HG03558 (cell line): Measurements from ENCODE around the gene TNS4.

Experiments used
- ATAC-seq: cut with Tn5 transposase; IDR thresholded peaks from one replicate; pipeline ENCODE4 v1.9.1; 2021; ENCODE audit warnings: moderate number of reproducible peaks; ENCODE audit not compliant: unreplicated experiment; ENCODE audit errors: extremely low read depth

The TNS4 gene

DNA sequence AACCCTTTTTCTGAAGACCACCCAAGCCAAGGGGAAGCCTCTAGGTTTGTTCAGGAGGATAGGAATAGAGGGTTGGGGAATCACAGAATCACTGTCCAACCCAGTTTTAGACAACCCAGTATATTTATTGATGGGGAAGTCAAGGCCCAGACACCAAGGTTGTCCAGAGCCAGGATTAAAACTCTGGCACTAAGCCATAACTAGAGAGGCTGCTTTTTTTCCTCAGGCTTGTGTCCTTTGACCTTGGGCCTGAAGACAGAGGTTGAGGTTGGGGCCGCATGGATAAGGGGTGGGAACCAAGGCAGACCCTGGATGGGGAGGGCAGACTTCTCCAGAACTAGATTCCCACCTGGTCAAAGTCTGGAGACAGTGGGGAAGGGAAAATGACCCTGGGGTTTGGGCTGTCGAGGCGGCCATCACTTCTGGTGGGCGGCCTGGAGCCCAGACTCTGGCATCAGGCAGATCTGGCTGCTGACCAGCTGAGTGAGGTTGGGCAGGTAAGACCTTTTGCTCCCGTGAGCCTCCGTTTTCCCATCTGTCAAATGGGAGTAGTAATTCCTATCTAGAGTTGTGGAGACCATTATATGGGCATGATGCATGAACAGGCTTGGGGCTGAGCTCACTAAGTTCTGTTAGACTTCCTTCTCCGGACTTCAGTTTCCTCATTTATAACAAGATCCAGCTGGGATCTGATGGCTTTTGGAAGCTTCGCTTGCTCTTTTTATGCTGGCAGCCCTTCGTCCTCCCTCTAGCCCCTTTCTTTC, 40.3 kb downstream of the TNS4 start:
- no peak for ATAC-seq

DNA sequence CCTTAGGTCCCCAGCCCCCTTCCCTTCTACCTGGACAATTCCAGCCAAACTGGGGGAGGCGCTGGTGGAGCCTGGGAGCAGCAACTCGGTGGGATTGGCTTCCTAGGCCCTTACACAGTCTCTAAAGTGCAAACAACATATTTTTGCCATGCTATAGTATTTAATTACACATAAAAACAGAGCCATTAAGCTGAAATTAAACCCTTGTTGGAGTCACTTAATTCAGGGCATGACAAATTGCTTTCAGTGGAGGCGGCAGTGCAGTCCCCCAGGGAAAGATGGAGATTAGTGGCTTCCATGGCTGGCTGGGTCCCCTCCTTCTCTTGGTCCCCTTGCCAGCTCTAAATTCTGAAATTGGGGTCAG, 40.8 kb downstream of the TNS4 start:
- ATAC-seq, result no peak

DNA sequence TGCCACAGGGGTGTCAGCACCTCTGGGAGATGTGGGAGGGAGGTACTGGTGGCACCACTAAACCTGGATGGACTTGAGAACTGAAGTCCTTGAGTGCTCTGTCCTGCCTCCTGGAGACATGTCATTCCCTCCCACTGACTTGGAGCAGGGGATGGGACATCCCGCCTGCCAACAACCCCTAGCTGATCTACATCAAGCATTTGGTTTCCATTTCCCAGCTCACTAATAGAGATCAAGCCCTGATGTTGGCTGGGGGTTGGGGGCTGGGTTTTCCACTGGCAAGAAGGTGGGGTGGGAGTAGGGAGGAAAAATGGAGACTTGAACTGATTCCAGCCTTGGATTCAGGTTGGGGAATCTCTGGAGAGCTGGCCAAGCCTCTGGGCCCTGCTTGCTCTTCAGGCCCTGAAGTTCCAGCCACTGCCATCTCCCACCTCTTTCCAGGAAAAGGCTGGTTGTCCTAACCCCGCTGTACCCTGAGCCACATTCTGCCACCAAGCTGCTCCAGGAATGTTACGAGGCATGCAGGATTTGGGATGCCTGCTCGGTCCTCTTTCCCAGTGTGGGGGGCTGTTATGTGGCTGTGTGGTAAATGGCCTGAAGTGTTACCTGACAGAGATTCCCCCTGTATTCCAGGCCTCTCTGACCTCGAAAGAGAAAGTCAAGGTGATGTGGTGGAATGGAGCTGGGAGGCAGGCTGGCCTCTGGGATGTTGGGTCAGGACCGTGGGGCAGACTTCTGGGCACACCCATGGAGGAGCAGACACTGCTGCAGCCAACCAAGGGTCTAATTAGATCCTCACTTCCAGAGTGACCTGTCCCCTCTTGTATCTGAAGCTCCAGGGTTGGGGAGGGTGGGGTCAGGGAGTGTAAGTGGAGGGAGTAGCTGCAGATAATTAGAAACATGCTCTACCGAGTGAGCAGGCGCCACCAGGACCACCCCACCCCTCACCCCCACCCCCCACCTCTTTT, 41.5 kb downstream of the TNS4 start:
- ATAC-seq, result no peak

DNA sequence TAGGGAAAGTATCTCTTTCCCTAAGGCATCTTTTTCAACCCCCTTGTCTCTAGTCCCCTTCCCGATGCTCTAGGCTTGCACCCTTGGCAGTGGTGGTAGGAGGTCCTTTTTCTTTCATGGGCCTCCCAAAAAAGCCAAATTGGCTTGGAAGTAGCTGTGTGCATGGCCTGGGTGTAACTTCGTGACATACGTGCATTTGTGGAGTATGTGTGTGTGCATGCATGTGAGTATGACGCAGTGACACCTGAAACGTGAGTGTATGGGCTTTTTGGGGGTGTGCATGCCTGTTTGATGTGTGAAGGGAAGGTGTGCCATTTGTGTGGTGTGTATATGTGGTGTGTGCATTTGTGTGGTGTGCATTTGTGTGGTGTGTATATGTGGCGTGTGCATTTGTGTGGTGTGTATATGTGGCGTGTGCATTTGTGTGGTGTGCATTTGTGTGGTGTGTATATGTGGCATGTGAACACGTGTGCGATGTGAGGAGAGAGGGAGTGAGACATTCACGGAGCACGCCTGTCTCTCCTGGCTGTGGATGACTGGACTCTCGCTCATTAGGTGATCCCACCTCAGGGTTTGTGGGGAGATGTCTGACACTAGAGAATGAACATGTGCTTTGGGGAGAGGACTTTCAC, 42.5 kb downstream of the TNS4 start:
- no peak for ATAC-seq

DNA sequence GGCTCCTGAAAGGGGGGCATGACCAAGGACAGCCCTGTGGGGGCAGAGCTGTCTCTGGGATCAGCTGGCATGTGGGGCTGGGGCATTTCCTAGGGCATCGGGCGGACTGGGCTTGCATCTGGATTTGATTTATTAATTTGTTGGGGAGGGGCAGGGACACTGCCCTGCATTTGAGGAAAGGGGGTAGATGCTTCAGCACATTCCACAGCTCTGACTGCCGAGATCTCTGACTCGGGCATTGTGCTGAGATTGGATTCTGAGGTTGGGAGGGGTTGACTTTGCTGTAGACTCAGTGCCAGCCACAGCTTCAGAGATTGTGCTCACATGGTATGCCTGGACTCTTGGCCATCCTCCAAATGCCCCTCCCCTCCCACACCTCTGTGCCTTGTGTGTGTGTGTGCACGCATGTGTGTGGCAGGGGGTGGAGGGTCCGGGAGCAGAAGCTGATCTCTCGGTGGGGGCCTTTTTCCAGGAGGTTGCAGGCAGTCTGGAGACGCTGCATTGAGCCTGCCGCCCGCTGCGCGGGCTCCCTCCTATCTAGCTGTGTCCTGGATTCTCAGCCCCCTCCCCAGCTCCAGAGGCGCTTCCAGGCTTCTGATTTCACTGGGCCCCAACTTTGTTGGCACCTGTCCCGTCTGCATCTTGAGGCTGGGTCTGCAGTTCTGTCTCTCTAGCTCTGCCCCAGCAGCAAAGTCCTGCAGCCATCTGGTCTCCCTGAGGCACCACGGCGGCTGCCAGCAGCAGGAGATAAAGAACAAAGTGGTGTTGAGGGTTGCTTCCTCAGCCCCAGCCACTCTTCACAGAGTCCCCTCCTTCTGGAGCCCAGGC, 43.2 kb downstream of the TNS4 start:
- no peak for ATAC-seq

DNA sequence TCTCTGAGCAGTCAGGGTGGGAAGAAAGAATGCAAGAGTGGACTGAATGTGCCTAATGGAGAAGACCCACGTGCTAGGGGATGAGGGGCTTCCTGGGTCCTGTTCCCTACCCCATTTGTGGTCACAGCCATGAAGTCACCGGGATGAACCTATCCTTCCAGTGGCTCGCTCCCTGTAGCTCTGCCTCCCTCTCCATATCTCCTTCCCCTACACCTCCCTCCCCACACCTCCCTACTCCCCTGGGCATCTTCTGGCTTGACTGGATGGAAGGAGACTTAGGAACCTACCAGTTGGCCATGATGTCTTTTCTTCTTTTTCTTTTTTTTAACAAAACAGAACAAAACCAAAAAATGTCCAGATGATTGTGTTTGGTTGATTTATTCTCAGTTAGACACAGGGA, 44.1 kb downstream of the TNS4 start:
- no peak for ATAC-seq

DNA sequence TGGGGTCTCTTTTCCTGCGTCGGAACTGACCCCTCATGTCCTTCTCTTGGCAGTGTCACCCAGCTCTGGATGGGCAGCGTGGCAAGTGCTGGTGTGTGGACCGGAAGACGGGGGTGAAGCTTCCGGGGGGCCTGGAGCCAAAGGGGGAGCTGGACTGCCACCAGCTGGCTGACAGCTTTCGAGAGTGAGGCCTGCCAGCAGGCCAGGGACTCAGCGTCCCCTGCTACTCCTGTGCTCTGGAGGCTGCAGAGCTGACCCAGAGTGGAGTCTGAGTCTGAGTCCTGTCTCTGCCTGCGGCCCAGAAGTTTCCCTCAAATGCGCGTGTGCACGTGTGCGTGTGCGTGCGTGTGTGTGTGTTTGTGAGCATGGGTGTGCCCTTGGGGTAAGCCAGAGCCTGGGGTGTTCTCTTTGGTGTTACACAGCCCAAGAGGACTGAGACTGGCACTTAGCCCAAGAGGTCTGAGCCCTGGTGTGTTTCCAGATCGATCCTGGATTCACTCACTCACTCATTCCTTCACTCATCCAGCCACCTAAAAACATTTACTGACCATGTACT, 44.9 kb downstream of the TNS4 start:
- ATAC-seq, result no peak

DNA sequence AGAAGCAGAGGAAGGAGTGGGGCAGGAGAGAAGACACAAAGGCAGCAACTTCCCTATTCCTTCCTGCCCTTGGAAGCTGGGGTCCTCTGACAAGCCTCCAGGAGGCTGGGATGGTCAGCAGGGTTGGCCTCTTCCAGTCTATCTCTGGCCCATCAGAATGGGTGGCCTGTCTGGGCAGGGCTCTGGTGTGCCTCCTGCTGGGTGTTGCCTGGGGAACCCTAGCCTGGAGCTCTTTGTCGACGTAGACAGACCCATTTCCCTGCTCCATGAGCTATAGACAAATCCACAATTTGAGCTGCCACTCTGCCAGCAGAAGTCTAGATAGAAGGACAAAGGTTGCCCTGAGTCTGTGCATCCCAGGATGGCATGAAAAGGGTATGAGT, 46.8 kb downstream of the TNS4 start:
- no peak for ATAC-seq

DNA sequence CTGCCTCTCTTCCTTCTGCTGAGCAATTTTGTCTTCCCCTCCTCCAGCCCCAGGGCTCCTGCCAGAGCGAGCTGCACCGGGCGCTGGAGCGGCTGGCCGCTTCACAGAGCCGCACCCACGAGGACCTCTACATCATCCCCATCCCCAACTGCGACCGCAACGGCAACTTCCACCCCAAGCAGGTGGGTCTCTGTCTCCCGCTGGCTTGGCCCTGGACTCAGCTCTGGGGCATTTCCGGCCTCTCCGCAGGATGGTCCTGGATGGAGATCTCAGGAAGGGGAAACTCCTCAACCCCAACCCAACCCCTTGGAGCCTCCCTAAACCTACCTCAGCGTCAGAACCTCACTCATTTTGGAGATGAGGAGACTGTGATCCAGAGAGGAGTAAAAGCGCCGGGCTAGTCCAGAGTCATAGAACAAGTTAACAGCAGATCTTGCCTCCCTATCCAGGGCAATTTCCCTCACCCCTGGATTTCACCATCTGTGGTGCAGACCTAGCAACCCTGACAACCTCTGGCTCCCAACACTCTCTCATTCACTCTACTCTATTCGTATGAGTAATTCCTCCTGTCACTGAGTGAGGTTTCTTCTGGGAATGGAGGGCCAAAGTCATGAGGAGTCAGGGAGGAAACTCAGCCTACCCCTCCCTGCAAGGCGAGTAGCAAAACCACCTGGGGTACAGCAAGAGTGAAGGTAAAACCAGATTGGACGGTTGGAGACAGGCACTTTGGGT, 47.4 kb downstream of the TNS4 start:
- no peak for ATAC-seq

DNA sequence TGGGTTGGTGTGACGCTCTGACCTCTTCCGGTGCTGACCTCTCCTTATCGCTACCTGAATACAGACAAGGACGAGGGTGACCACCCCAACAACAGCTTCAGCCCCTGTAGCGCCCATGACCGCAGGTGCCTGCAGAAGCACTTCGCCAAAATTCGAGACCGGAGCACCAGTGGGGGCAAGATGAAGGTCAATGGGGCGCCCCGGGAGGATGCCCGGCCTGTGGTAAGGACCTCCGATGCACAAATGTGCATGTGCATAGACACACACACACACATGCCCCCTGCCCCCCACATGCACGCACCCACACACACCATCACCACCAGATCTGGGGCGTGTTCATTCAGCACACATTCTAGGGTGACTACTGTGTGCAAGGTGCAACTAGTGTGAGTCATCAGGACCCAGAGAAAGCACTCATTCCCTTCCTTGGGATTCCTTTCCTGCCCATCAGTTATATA, 48.5 kb downstream of the TNS4 start:
- no peak for ATAC-seq

DNA sequence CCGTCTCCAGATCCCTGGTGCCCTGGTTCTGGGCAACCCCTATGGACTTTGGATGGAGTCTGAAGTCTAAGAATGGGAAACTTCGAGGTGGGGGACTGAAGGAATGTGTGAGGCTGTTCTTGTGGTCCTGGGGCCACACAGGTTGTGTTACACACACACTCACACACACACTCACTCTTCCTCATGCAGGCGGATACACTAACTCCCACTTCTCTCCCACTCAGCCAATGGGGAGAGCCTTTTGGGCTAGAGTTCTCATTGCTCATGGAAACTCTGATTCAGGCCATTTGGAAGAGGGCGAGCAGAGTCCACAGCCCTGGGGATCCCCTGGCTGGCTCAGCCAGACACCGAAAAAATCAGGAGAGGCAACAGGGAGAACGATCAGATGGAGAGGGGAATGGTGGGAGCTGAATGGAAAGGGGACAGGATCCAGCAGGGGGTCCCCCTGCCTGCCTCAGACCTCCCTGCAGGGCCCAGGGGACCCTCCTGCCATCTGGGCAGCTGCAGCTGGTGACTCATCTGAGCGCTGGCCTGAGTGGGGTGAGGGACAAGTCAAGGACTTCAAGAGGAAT, 49.1 kb downstream of the TNS4 start:
- ATAC-seq, result no peak

DNA sequence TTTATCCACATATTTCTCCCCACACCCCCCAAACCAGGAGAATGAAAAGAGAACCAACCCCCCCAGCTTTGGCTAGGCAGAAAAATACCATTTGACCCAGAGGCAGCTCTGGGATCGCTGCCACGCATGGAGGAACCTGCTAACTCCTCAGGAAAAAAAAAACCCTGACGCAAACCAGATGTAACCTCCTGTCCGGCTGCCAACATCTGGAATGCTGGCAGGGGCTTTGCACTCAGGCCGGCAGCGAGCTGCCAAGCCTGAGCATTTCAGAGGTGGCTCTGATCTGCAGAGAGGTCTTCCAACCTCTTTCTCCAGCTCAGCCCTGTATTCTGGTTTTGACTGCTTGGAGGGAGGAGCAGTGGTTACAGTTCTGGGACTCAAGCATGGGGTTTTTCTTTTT, 50.0 kb downstream of the TNS4 start:
- no peak for ATAC-seq

DNA sequence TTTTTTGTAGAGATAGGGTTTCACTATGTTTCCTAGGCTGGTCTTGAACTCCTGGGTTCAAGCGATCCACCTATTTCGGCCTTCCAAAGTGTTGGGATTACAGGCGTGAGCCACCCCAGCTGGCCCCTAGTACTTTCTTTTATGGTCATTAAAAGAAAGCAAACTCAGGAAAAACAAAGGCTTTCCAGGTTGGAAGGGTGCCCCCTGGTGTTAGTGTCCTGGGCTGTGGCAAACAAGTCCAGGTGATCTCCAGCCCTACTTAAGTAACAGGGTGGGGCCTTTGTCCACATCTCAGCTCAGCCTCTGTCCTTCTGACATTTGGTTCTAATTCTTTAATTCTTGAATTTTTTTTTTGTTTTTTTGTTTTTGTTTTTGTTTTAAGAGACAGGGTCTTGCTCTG, 51.2 kb downstream of the TNS4 start:
- no peak for ATAC-seq

DNA sequence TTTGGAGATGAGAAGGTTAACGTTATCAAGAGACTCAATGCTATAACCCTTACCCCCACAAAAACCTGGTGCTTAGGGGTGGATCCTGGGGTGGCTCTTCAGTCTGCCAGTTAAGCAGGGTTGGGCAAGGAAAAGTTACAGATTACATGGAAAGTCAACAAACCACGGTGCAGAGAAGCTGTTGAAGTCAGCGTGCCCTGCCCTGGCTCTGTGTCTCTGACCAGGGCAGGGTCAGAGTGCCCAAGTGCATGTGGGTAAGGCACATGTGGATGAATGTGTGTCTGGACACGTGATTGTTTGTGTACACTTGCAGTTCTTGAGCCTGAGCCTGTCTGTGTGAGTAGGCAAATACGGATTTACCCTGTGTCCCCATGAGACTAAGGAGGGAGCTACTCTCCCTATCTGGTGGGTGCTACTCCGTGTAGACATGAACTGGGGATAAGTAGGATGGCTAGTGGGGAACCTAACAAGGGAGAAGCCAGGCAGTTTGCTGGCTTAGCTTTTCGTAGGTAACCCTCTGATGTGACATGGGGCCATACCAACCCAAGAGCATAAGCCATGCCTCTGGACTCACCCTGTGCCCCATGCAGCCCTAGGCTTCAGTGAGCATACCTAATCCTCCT, 52.7 kb downstream of the TNS4 start:
- no peak for ATAC-seq

DNA sequence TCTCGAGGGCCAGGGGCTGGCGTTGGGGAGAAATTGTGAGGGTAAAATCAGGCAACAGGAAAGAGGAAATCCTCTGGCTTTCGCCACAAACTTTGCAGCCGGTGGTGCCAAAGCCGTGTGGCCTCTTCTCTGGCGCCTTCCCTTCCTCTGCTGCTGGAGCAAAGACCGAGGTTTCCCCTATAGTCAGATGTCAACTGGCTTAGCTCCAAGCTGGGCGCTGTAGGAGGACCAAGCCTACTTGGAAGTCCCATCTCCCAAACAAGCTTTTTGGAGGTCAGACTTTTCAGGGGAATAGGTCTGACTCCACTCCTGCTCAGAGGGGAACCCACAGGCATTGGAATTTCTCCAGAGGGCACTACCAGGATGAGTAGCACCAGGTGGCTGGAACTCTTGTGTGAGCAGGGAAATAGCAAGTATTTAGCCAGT, 53.2 kb downstream of the TNS4 start:
- ATAC-seq, result no peak

DNA sequence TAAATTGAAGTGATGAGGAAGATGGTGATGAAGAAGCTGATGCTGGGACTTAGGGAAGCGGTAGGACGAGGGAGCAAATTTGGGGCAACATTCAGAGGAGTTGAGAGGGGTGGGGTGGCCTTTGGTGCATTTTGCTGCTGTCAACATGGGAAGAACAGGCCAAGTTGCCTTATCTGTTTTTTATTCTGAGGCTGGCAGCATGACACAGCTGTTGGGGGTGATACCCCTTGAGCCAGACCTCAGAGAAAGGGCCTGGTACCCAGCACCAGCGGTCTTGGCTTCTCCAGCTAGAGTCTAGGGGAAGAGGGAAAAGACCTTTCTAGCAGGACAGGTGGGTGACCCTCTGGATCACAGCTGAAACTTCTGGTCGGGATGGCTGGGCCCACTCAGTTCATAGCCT, 53.6 kb downstream of the TNS4 start:
- ATAC-seq, result no peak

DNA sequence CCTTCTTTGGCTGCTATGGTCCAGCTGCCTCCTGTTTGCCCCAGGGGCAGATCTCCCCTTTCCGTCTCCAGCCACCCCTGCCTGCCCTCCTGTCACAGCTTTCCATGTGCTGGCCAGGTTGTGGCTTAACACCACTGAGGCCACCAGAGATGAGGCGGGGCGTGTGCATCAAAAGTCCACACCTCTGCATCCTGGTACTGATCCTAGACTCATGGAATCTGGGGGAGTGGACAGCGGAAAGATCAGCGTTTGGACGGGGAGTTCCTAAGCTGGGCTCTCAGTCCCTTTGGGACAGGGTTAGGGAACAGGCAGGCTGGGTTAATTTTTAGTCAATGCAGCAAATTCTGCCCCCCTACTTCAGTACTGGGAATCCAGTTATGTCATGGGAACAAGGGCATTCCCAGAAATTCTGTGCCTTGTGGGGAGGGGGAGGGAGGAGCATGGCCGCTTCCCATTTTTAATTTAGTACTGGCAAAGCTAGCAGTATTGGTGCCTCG, 54.2 kb downstream of the TNS4 start:
- ATAC-seq, result no peak

DNA sequence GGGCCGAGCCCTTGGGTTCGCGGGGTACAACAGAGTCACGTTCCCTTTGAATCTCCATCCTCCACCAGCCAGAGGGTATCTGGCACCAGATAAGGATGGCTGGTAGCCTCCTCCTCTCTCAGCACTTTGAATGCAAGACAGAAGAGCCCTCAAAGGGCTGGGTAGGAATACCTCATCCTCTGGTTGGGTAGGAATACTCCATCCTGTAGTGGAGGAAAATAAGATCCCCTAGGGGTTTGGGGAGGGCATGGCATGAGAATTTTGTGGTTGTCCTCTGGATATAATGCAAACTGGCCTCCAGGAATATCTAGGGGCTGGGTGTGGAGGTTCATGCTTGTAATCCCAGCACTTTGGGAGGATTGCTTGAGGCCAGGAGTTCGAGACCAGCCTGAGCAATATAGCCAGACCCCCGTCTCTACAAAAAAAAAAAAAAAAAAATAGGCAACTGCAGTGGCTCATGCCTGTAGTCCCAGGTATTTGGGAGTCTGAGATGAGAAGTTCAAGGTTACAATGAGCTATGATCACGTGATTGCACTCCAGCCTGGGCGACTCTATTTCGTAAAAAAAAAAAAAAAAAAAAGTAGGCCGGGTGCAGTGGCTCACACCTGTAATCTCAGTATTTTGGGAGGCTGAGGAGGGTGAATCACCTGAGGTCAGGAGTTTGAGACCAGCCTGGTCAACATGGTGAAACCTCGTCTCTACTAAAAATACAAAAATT, 55.5 kb downstream of the TNS4 start:
- no peak for ATAC-seq
